GM19438 (cell line): ENCODE measurements around the gene ALKBH3.

Source experiments
- ATAC-seq: cut with Tn5 transposase; IDR thresholded peaks from one replicate; pipeline ENCODE4 v1.9.1; 2021; ENCODE audit warnings: low read depth; ENCODE audit not compliant: unreplicated experiment

The ALKBH3 gene

GRCh38 chr11:43936076-43936475 lies 55.4 kb downstream of the ALKBH3 start:
- ATAC-seq: no peak

GRCh38 chr11:43937434-43938411 lies 57.1 kb downstream of the ALKBH3 start:
- ATAC-seq: no peak

GRCh38 chr11:43941257-43941994 lies 60.8 kb downstream of the ALKBH3 start:
- ATAC-seq: no peak

- ATAC-seq: no peak
Measured at GRCh38 chr11:43942662-43943371, 62.2 kb downstream of the ALKBH3 start.

- ATAC-seq: no peak
Measured at GRCh38 chr11:43943372-43943930, 62.8 kb downstream of the ALKBH3 start.

GRCh38 chr11:43943931-43944751 lies 63.5 kb downstream of the ALKBH3 start:
- no peak for ATAC-seq

GRCh38 chr11:43944761-43945311 lies 64.2 kb downstream of the ALKBH3 start:
- no peak for ATAC-seq

GRCh38 chr11:43947003-43947500 lies 66.4 kb downstream of the ALKBH3 start:
- no peak for ATAC-seq

- no peak for ATAC-seq
Measured at GRCh38 chr11:43947815-43948214, 67.2 kb downstream of the ALKBH3 start.

GRCh38 chr11:43948341-43949225 lies 68.0 kb downstream of the ALKBH3 start:
- no peak for ATAC-seq

GRCh38 chr11:43950311-43950855 lies 69.8 kb downstream of the ALKBH3 start:
- ATAC-seq: no peak

GRCh38 chr11:43951231-43951630 lies 70.6 kb downstream of the ALKBH3 start:
- ATAC-seq: no peak

GRCh38 chr11:43952020-43952400 lies 71.4 kb downstream of the ALKBH3 start:
- no peak for ATAC-seq

GRCh38 chr11:43952401-43953342 lies 72.0 kb downstream of the ALKBH3 start:
- ATAC-seq: no peak

- ATAC-seq: no peak
Measured at GRCh38 chr11:43953521-43953920, 72.9 kb downstream of the ALKBH3 start.

GRCh38 chr11:43954241-43954640 lies 73.6 kb downstream of the ALKBH3 start:
- no peak for ATAC-seq
